HepG2 (cell line): ENCODE data around the gene MBTPS1. TPM values are rescaled to one million over a fixed set of nuclear protein-coding genes. Genes with fewer than 3 reads are reported as not detected.

Experiments
- ARNTL ChIP-seq: sonication (generic); formaldehyde crosslinking; IDR thresholded peaks from 2 replicates; pipeline ENCODE4 v1.4.0; 2020; ENCODE audit warnings: mild to moderate bottlenecking, missing genetic modification reagents
- DMAP1 ChIP-seq: IDR thresholded peaks from 2 replicates; pipeline ENCODE4 v1.6.1; 2016
- MED8 ChIP-seq: sonication (generic); formaldehyde crosslinking; IDR thresholded peaks from 2 replicates; pipeline ENCODE4 v1.8.1; 2023; ENCODE audit warnings: mild to moderate bottlenecking, missing genetic modification reagents; ENCODE audit not compliant: insufficient replicate concordance
- RBM22 ChIP-seq: fragments of 200-400 bp; formaldehyde crosslinking; optimal IDR thresholded peaks from 2 replicates; pipeline ENCODE3; 2017; ENCODE audit warnings: mild to moderate bottlenecking, low read length, moderate library complexity
- SIX4 ChIP-seq: sonication (generic); formaldehyde crosslinking; IDR thresholded peaks from 2 replicates; pipeline ENCODE4 v1.4.0; 2020; ENCODE audit warnings: missing genetic modification reagents
- U2AF1 ChIP-seq: fragments of 200-400 bp; formaldehyde crosslinking; optimal IDR thresholded peaks from 2 replicates; pipeline ENCODE3; 2017; ENCODE audit warnings: mild to moderate bottlenecking, low read depth, low read length
- ZBTB7A ChIP-seq: sonication (generic); formaldehyde crosslinking; IDR thresholded peaks from 2 replicates; pipeline ENCODE4 v1.8.0; 2022; ENCODE audit warnings: mild to moderate bottlenecking, missing genetic modification reagents
- ZFP1 ChIP-seq: IDR thresholded peaks from 2 replicates; pipeline ENCODE4 v1.6.1; 2016
- ZFP91 ChIP-seq: sonication (generic); formaldehyde crosslinking; IDR thresholded peaks from 2 replicates; pipeline ENCODE4 v1.9.0; 2022; ENCODE audit warnings: missing genetic modification reagents, mild to moderate bottlenecking, borderline replicate concordance
- ZNF160 ChIP-seq: sonication (generic); formaldehyde crosslinking; IDR thresholded peaks from 2 replicates; pipeline ENCODE4 v1.8.0; 2022; ENCODE audit warnings: mild to moderate bottlenecking, inconsistent platforms, missing genetic modification reagents
- ZNF274 ChIP-seq: sonication (generic); formaldehyde crosslinking; IDR thresholded peaks from 2 replicates; pipeline ENCODE4 v1.5.1; 2020; ENCODE audit warnings: mild to moderate bottlenecking, missing genetic modification reagents
- ZNF44 ChIP-seq: sonication (generic); formaldehyde crosslinking; IDR thresholded peaks from 2 replicates; pipeline ENCODE4 v1.5.1; 2020; ENCODE audit warnings: mild to moderate bottlenecking, missing genetic modification reagents
- ZNF678 ChIP-seq: sonication (generic); formaldehyde crosslinking; IDR thresholded peaks from 2 replicates; pipeline ENCODE4 v1.4.0; 2020; ENCODE audit warnings: mild to moderate bottlenecking, missing genetic modification reagents
- ZNF710 ChIP-seq: sonication (generic); formaldehyde crosslinking; IDR thresholded peaks from 2 replicates; pipeline ENCODE4 v1.5.0; 2020; ENCODE audit warnings: mild to moderate bottlenecking, missing genetic modification reagents, borderline replicate concordance
- polyA plus RNA-seq, 8 experiments: library from polyadenylated mRNA; depleted of rRNA in 3 of 8; stranded (reverse) in 7 of 8; unstranded in 1 of 8; fragments of >200 nt; fragmentation: Illumina TruSeq in 4 of 8; extraction: Trizol in 4 of 8; gene quantifications; 2 replicates each; pipeline versions ENCODE4 v1.2.1 to v1.2.3, GENCODE V29; 2011 to 2016; ENCODE audit warnings: low read depth in 4 of 8, missing spikeins in 1 of 8, mixed read lengths in 1 of 8; ENCODE audit not compliant: insufficient read depth in 1 of 8
- total RNA-seq, 5 experiments: library from RNA; depleted of rRNA; stranded (reverse); fragments of >200 nt; fragmentation: Illumina TruSeq; extraction: Trizol; gene quantifications; 2 replicates each; pipeline ENCODE4 v1.2.3, GENCODE V29; 2016; ENCODE audit warnings: low read depth in 1 of 5
- TF ChIP-seq, protein P1 (sequence below), 2 experiments: fragments of 450-650 bp in 1 of 2; sonication (generic) in 1 of 2; formaldehyde crosslinking in 1 of 2; IDR thresholded peaks; 2 replicates each; pipeline versions ENCODE4 v1.6.1 to v1.8.0; 2016 to 2022; ENCODE audit warnings: antibody characterized with exemption in 1 of 2, mild to moderate bottlenecking in 1 of 2, missing genetic modification reagents in 1 of 2

MBTPS1 gene
- total and polyA plus RNA-seq, 2 of the 13 experiments (the other 11 are each of a cell fraction or from before 2014, with no cell fraction given), result 56.7 to 91.3 TPM

DNA sequence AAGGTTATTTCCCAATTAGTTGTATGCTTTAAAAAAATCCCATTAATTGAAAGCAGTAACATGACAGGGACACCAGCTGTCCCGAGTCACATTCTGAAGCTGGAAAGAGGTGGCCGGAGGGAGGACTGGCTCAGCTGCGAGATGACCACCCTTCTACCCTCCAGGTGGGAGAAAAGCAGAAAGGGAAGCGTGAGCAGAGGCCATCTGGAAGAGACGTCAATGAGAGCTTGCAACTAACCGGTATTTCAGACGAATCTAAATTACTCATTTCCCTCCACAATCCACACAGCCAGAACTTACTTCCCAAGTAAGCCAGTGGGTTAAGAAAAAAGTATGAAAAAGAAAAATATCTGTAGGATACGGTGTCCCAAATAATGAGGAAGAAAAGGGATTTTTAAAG lies 45.6 kb downstream of the MBTPS1 start (continued):
- TF ChIP-seq, protein P1, sequence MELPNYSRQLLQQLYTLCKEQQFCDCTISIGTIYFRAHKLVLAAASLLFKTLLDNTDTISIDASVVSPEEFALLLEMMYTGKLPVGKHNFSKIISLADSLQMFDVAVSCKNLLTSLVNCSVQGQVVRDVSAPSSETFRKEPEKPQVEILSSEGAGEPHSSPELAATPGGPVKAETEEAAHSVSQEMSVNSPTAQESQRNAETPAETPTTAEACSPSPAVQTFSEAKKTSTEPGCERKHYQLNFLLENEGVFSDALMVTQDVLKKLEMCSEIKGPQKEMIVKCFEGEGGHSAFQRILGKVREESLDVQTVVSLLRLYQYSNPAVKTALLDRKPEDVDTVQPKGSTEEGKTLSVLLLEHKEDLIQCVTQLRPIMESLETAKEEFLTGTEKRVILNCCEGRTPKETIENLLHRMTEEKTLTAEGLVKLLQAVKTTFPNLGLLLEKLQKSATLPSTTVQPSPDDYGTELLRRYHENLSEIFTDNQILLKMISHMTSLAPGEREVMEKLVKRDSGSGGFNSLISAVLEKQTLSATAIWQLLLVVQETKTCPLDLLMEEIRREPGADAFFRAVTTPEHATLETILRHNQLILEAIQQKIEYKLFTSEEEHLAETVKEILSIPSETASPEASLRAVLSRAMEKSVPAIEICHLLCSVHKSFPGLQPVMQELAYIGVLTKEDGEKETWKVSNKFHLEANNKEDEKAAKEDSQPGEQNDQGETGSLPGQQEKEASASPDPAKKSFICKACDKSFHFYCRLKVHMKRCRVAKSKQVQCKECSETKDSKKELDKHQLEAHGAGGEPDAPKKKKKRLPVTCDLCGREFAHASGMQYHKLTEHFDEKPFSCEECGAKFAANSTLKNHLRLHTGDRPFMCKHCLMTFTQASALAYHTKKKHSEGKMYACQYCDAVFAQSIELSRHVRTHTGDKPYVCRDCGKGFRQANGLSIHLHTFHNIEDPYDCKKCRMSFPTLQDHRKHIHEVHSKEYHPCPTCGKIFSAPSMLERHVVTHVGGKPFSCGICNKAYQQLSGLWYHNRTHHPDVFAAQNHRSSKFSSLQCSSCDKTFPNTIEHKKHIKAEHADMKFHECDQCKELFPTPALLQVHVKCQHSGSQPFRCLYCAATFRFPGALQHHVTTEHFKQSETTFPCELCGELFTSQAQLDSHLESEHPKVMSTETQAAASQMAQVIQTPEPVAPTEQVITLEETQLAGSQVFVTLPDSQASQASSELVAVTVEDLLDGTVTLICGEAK (IDR thresholded peaks at IDR 0.05), result no peak
- TF ChIP-seq, protein P1 (CRISPR knock-in tag; IDR thresholded peaks at IDR 0.05), result no peak
- TF ChIP-seq ZBTB7A (CRISPR knock-in tag) (no peak), DMAP1 (no peak), ZNF160 (CRISPR knock-in tag) (no peak), ZFP91 (CRISPR knock-in tag) (no peak), RBM22 (no peak), ZNF44 (no peak), MED8 (CRISPR knock-in tag) (no peak), ZNF710 (CRISPR knock-in tag) (no peak), ZFP1 (no peak), ZNF274 (CRISPR knock-in tag) (no peak), SIX4 (CRISPR knock-in tag) (no peak), ARNTL (CRISPR knock-in tag) (no peak), ZNF678 (no peak), U2AF1 (no peak)
